Fibroblast of mammary gland (primary cell): ENCODE measurements around the gene AGBL4.

Experiments used
- DNase-seq: peaks from one replicate; pipeline ENCODE4 v3.0.0-alpha.2; 2010; ENCODE audit warnings: low read depth
- H3K4me3 ChIP-seq: 2 replicates; pipeline ENCODE4 v1.5.1; 2011; ENCODE audit warnings: low read depth, mild to moderate bottlenecking, low read length, moderate library complexity; ENCODE audit not compliant: control insufficient read depth
- TF ChIP-seq, protein P1 (sequence below): conservative IDR thresholded peaks from 2 replicates; pipeline ENCODE4 v1.5.1; 2011; ENCODE audit warnings: low read depth, low read length, inconsistent platforms; ENCODE audit not compliant: control insufficient read depth, insufficient read depth

Gene AGBL4

DNA sequence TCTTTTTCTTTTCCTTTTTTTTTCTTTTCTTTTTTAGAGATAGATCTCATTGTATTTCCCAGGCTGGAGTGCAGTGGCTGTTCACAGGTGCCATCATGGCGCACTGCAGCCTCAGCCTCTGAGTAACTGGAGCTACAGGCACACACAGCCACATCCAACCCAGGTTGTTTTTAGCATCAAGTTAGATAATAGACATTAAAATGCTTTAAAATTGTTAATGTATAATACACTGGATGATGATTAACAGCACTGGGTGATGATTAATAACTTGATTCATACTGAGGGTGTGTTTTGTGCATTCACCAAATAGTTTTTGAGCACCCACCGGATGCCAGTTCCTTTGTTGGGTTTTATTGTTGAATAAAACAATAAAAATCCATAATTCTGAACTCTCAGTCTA is 1322.3 kb downstream of the AGBL4 start:
- TF ChIP-seq, protein P1, sequence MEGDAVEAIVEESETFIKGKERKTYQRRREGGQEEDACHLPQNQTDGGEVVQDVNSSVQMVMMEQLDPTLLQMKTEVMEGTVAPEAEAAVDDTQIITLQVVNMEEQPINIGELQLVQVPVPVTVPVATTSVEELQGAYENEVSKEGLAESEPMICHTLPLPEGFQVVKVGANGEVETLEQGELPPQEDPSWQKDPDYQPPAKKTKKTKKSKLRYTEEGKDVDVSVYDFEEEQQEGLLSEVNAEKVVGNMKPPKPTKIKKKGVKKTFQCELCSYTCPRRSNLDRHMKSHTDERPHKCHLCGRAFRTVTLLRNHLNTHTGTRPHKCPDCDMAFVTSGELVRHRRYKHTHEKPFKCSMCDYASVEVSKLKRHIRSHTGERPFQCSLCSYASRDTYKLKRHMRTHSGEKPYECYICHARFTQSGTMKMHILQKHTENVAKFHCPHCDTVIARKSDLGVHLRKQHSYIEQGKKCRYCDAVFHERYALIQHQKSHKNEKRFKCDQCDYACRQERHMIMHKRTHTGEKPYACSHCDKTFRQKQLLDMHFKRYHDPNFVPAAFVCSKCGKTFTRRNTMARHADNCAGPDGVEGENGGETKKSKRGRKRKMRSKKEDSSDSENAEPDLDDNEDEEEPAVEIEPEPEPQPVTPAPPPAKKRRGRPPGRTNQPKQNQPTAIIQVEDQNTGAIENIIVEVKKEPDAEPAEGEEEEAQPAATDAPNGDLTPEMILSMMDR, result no peak
- no peak for DNase-seq
- no peak overlapping the region for H3K4me3 ChIP-seq

DNA sequence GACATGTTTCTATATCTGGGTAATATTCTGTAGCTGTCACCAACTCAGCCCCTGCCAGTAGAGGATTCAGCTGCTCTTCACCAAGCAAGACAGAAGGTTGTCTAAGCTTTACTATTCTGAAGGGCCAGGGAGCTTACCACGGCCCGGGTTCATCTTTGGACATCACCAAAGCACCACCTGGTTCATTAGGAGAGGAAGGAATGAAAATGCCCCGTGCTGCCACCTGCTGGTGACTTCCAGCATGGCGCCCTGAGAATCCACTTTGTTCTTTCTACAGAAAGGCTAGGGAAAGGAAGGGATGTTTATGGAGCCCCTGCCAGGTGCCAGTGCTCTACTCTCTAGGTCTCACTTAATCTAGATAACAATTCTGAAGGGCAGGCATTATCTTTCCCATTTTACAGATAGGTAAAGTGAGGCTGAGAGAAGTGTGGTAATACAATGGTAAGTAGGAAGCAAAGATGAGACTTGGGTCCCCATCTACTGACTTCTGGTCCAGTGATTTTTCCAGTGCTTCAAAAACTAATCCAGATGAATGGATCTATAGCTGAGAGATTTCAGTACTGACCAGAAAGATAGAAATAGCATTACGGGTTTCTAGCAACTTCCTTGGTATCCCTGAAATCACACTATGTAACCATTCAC is 1326.6 kb downstream of the AGBL4 start:
- TF ChIP-seq, protein P1, result peak; percentile 95
- peak; percentile 41 for DNase-seq
- H3K4me3 ChIP-seq, result no peak overlapping the region

GRCh38 chr1:48695161-48695560 is 1328.6 kb downstream of the AGBL4 start:
- no peak overlapping the region for H3K4me3 ChIP-seq
- no peak for DNase-seq
- TF ChIP-seq, protein P1, result no peak

GRCh38 chr1:48693674-48694320 is 1330.0 kb downstream of the AGBL4 start:
- TF ChIP-seq, protein P1, result no peak
- no peak for DNase-seq

DNA sequence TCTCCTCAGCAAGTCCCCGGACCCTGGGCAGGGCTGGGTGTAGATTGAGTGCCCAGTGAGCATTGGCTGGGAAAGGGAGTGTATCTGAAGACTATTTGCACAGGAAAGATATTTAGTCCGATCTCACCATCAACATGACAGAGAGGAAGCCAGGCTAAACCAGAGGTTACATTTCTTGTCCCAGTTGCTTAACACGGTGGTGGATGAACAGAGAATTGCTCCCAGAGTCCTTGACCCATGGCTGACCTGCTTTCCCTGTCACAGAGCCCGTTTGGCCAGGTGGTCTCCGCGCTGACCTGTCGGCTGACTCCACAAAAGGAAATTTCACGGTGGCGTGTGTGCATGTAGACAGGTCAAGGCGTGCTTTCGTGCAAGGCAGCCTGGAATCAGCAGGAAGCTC is 1330.6 kb downstream of the AGBL4 start:
- TF ChIP-seq, protein P1, result no peak
- no peak overlapping the region for H3K4me3 ChIP-seq
- DNase-seq, result no peak

More at GRCh38 chr1:48693674-48694320, 1330.0 kb downstream of the AGBL4 start:
- H3K4me3 ChIP-seq, result no peak overlapping the region

- DNase-seq, result no peak
- H3K4me3 ChIP-seq, result no peak overlapping the region
- TF ChIP-seq, protein P1, result no peak
These were observed 1331.5 kb downstream of the AGBL4 start for GRCh38 chr1:48692235-48692634.
